ENCODE results near the gene TBRG4. TPM values are rescaled to one million over a fixed set of nuclear protein-coding genes. Genes with fewer than 3 reads are reported as not detected.

Gene TBRG4
- total RNA-seq, 1 donor from 2014 or later = 216 TPM

DNA sequence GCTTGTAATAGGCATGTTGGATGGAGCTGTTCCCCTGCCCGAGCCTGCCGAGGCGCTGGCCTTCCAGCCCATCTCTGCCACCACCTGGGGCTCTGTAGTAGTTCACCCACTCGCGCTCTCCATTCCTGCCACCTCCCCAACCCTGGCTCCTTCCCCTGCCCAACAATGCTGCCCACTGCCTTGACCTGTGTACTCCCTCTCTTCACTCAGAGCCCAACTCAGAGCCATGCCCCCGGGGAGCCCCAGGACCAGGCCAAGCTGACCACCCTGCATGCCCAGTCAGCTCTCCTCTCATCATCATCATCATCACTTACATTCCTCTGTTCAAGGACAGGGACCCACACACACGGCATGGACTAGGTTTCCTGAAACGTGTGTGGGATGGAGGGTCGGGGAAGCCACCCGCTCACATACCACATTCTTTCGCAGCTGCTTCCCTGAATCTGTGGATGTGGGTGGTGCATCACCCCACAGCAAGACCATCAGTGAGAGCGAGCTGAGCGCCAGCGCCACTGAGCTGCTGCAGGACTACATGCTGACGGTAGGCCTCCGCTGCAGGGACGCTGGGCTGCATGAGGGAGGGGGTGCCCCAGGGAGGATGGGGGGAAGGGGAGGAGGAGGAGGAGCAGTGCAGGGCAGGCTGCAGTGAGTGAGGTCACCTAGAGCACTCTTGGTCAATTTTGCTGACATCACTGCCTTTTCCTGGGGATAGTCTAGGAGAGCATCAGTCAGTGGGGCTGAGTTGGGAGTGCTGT is 38.3 kb downstream of the TBRG4 start:
- Histone ChIP-seq H3K27me3 (no peaks in the 10 kb centered on the region), H3K27ac (no peak overlapping the region), H3K9me3 (no peaks in the 10 kb centered on the region), H3K36me3 (peaks cover 75 to 91% of the 10 kb centered on the region in 2 donors), H3K4me3 (no peak overlapping the region), H3K4me1 (no peaks in the 10 kb centered on the region)
- intact Hi-C loops (cut with DNase I) = no loop called here
- TF ChIP-seq, protein P1, sequence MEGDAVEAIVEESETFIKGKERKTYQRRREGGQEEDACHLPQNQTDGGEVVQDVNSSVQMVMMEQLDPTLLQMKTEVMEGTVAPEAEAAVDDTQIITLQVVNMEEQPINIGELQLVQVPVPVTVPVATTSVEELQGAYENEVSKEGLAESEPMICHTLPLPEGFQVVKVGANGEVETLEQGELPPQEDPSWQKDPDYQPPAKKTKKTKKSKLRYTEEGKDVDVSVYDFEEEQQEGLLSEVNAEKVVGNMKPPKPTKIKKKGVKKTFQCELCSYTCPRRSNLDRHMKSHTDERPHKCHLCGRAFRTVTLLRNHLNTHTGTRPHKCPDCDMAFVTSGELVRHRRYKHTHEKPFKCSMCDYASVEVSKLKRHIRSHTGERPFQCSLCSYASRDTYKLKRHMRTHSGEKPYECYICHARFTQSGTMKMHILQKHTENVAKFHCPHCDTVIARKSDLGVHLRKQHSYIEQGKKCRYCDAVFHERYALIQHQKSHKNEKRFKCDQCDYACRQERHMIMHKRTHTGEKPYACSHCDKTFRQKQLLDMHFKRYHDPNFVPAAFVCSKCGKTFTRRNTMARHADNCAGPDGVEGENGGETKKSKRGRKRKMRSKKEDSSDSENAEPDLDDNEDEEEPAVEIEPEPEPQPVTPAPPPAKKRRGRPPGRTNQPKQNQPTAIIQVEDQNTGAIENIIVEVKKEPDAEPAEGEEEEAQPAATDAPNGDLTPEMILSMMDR (IDR thresholded peaks at IDR 0.05) = no peak
- DNase-seq (ENCODE audit: low spot score in 2 of 2) = no peak

DNA sequence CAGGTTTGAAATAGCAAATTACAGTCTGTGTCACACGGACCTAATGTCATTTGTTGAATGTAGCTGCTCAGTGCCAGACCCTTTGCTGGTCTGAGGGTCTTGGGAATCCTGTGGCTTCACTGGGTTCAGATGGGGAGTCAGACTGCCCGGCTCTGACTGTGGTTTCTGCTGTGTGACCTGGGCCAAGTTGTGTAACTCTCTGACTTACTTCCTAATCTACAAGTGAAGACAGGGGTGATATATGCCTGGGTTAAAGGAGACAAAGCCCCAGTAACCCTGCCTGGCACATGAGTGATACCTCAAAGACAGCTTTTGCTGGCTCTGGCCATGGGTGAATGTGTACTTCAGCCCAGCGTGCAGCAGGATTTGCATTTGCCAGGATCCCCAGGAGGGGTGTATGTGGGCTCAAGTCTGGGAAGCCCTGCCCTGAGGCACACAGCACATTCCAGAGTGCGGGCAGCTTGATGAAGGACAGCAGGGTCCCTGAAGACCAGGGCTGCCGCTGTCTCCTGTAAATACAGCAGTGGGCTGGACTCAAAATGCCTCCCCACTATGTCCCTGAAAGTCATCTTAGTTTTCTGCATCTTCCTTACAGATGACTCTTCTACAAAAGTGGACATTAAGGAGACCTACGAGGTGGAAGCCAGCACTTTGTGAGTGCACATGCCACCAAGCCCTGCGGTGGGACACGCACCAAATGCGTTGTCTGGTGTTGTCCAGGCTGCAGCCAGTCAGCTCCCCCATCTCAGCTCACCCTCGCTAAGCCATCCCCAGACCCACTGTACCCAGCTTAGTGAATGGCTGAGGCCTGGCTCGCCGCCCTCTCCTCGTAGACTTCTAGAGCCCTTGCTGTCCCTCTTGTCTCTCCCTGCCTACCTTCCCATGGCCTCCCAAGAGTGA is 39.1 kb downstream of the TBRG4 start:
- intact Hi-C loops (cut with DNase I) = no loop called here
- H3K27ac ChIP-seq = no peak overlapping the region
- H3K4me1 ChIP-seq = no peaks in the 10 kb centered on the region
- H3K9me3 ChIP-seq = no peaks in the 10 kb centered on the region
- no peaks in the 10 kb centered on the region for H3K27me3 ChIP-seq
- peaks cover 75 to 97% of the 10 kb centered on the region in 2 donors for H3K36me3 ChIP-seq
- TF ChIP-seq, protein P1 (IDR thresholded peaks at IDR 0.05) = no peak
- DNase-seq (ENCODE audit: low spot score in 2 of 2) = no peak
- H3K4me3 ChIP-seq = no peak overlapping the region

DNA sequence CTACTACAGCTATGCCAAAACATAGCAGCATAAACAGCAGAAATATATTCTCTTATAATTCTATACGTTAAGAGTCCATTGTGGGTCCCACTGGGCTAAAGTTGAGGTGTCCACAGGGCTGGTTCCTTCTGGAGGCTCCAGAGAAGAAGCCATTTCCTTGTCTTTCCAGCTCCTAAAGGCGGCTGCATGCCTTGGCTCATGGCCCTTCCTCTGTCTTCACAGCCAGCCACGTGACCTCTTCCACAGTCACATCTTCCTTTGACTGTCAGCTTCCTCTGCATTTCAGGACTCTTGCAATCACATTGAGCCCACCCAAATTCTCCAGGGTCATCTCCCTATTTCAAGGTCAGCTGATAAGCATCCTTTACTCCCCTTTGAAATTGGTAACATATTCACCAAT is 40.0 kb downstream of the TBRG4 start:
- Histone ChIP-seq H3K27ac (no peak overlapping the region), H3K4me3 (no peak overlapping the region), H3K36me3 (peaks cover 73 to 91% of the 10 kb centered on the region in 2 donors), H3K4me1 (no peaks in the 10 kb centered on the region), H3K9me3 (no peaks in the 10 kb centered on the region), H3K27me3 (no peaks in the 10 kb centered on the region)
- TF ChIP-seq, protein P1 (IDR thresholded peaks at IDR 0.05) = no peak
- intact Hi-C loops (cut with DNase I) = no loop called here
- DNase-seq (ENCODE audit: low spot score in 2 of 2) = no peak

DNA sequence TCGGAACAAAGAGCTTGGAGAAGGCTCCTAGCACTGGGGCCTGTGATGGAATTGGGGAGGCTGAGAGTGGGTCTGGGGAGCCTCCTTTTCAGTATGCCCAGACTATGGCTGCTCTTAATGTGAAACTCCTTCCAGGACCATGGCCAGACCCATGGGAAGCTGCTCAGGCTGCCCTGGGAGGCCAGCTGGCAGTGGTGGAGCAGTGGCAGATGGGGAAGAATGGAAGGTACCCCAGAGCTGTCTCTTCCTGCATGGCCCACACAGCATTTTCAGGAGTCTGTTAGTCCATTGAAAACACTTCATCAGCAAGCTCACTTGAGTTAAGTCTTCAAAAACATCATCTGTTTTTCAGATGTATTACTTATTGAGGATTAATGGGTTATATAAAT is 41.2 kb downstream of the TBRG4 start:
- intact Hi-C loops (cut with DNase I) = no loop called here
- TF ChIP-seq, protein P1 (IDR thresholded peaks at IDR 0.05) = no peak
- no peaks in the 10 kb centered on the region for H3K27me3 ChIP-seq
- H3K27ac ChIP-seq = no peak overlapping the region
- H3K4me3 ChIP-seq = no peak overlapping the region
- H3K9me3 ChIP-seq = no peaks in the 10 kb centered on the region
- H3K4me1 ChIP-seq = no peaks in the 10 kb centered on the region
- H3K36me3 ChIP-seq = peaks cover 62 to 85% of the 10 kb centered on the region in 2 donors
- no peak for DNase-seq (ENCODE audit: low spot score in 2 of 2)

DNA sequence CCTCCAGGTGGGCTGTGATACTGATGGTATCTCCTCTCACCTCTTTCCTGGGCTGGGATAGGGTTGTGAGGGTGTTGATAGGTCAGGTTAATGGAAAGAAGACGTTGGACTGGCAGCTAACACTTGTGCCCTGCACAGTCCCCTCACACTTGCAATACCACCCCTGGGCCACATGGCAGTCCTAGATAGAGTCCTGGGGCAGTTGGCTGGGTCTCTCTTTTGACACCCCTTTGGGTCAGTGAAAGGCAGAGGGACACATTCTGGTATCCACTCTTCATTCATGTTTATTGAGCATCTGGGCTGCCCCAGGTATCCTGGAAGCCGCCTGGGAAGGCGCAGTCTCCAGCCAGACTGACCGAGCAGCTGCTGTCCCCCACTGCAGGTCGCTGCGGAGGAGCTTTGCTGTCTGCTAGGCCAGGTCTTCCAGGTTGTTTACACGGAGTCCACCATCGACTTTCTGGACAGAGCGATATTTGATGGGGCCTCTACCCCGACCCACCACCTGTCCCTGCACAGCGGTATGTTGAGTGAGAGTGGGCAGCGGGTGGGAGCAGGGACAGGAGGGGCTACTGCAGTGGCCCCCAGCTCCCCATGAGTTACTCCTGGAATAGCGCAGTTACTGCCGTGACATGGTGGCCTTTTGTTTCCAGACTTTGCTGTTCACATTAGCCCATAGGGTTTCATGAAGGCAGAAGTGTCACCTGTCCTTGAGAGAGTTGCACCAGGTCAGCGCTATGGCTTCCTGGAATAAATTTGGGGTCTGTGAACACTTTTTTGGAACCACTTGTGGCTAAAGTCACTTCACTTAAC is 41.8 kb downstream of the TBRG4 start:
- no peaks in the 10 kb centered on the region for H3K4me1 ChIP-seq
- H3K9me3 ChIP-seq = no peaks in the 10 kb centered on the region
- no peak overlapping the region for H3K4me3 ChIP-seq
- H3K27ac ChIP-seq = no peak overlapping the region
- intact Hi-C loops (cut with DNase I) = no loop called here
- TF ChIP-seq, protein P1 (IDR thresholded peaks at IDR 0.05) = no peak
- DNase-seq (ENCODE audit: low spot score in 2 of 2) = peak in 1 of 2 donors; percentile 52
- peaks cover 56 to 85% of the 10 kb centered on the region in 2 donors for H3K36me3 ChIP-seq
- H3K27me3 ChIP-seq = no peaks in the 10 kb centered on the region
